SIG-M5 treated with dmso at 0.1 percent for 504 hours (cell line): ENCODE data around the gene SHROOM2.

ENCODE experiments used
- DNase-seq: peaks from one replicate; lab custom pipeline; 2025; ENCODE audit not compliant: unreplicated experiment; lab: John Stamatoyannopoulos, UW

Gene SHROOM2

GRCh38 chrX:9997524-9997923 lies 211.3 kb downstream of the SHROOM2 start:
- no peak for DNase-seq
